ENCODE measurements around the gene TH. TPM values are rescaled to one million over a fixed set of nuclear protein-coding genes. Genes with fewer than 3 reads are reported as not detected.
A peak's percentile ranks its signal among the peaks of the same experiment; 100 is the strongest.

TH gene
- total RNA-seq = not detected in 2 replicates
- not detected for polyA plus RNA-seq (2012)

DNA sequence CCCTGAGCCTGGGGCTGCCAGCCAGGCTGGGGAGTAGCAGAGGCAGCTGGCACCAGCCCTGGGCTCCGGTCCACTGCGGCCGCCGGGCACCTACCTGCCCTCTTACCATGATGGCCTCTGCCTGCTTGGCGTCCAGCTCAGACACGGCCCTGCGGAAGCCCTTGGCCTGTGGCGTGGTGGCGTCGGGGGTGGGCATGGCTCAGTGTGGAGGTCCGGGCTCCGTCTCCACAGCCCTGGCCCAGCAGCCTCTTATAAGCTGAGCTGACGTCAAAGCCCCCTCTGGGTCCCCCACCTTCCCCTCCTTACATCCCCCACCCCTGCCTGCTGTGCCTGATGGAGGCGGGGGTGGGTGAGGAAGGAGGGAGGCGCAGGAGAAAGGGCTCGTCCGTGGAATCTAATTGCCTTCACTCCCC, at the start of gene TH:
TH (minus strand) TSS at position 225 of the 413 bp plus-strand sequence; CDS start at position 196, 29 bp downstream.
- no peak for DNase-seq (ENCODE audit: low read depth)

DNA sequence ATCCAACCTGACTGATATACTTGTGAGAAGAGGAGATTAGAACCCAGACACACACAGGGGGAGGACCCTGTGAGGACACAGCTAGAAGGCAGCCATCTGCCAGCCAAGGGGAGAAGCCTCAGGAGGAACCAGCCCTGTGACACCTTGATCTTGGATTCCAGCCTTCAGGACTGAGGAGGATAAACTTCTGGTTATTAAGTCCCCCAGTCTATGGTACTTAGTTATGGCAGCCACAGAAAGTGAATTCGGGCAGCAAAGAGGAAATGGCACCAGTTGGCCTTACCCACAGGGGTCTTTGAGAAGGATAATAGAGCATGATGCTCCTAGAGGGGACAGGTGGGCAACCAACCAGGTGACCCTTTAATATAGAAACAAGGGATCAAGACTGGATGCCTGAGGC, 49.4 kb upstream of the TH start:
- no peak for DNase-seq (ENCODE audit: low read depth)

GRCh38 chr11:2220173-2220771, 48.7 kb upstream of the TH start:
- no peak for DNase-seq (ENCODE audit: low read depth)

GRCh38 chr11:2219318-2220017, 47.9 kb upstream of the TH start:
- no peak for DNase-seq (ENCODE audit: low read depth)

GRCh38 chr11:2218031-2218633, 46.5 kb upstream of the TH start:
- DNase-seq (ENCODE audit: low read depth) = no peak

DNA sequence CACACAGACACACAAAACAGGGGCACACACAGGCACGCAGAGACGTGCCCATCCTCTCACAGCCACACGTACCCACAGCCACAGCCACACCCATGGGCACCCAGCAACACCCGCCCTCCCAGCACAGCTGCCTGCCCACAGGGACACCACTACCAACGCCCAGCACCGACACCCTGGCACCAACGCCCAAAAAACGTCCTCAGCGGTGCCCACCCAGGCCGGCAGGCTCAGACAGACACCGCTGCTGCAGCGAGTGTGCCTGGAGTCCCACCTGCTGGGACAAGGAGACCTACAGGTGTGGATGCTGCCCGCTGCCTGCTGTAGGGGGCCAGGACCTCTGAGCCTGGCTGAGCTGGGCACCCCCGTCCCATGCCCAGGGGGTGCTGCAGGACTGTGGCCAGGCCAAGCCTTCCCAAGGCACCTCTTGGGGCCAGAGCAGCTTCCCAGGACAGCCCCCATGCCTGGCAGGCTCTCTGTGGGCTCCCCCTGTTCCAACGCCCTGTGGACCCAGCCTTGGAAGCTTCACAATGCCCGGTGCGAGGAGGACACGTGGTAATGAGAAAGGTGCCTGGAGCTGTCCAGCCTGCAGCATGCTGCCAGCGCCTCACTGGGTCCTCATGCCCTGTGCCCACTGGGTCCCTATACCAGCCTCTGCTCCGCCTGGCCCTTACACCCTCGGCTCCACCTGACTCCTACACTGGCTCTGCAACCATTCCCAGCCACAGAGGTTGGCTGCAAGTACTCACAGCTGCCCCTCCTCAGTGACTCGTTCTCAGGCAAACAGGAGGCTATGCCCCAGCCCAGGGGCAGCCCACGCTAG, 45.8 kb upstream of the TH start:
- DNase-seq (ENCODE audit: low read depth) = no peak

DNA sequence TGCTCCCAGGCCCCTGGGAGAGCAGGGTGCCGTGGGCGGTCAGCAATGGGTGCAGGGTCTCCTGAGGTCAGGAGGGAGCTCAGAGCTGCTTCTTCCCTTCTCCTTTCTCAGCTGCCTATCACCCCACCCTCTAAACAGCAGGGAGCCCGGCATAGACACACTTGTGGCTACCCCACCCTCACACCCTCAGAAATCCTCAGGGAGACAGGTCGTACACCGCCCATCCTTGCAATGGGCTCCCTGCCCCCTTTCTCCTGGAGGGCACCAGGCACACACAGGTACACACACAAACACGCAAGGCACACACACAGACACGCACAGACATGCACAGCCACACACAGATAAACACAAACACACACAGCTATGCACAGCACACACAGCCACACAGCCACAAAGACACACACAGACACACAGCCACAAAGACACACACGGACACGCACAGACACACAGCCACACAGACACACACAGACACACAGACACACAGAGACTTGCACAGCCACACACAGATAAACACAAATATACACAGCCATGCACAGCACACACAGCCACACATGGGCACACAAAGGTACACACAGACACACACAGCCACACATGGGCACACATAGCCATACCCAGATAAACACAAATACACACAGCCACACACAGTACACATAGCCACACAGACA, 44.9 kb upstream of the TH start:
- DNase-seq (ENCODE audit: low read depth) = no peak

DNA sequence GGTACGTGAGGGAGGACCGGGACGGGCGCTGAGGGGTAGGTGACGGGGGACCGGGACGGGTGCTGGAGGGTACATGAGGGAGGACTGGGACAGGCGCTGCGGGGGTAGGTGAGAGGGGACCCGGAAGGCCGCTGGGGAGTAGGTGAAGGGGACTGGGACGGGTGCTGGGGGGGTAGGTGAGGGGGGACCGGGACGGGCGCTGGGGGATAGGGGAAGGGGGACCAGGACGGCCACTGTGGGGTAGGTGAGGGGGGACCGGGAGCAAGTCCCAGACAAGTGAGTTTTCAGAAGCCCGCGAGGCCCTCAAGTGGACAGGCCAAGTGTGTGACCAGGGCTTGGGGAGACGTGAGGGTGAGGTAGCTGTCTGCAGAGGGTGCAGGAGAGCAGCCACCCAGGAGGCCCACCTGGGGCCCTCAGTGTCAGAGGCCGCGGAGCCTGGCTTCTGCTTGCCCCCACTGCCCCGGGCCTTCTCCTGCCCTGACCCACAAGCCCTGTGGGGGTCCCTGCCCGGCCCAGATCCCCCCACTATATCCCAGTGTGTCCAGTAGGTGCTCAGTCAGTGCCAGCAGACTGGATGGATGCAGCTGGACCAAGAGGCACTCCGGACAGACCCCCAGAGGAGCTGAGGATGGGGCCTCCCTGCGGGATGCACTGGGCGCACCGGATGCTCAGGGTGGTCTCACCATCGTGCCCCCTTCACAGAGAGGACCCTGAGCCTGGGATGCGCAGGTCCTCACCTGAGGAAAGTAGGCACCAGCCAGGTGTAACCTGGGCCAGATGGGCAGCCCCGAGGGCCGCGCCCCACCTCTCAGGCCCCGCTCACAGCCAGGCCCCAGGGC, 44.2 kb upstream of the TH start:
- no peak for DNase-seq (ENCODE audit: low read depth)

- DNase-seq (ENCODE audit: low read depth) = no peak
These were observed 43.6 kb upstream of the TH start for GRCh38 chr11:2215230-2215560.

DNA sequence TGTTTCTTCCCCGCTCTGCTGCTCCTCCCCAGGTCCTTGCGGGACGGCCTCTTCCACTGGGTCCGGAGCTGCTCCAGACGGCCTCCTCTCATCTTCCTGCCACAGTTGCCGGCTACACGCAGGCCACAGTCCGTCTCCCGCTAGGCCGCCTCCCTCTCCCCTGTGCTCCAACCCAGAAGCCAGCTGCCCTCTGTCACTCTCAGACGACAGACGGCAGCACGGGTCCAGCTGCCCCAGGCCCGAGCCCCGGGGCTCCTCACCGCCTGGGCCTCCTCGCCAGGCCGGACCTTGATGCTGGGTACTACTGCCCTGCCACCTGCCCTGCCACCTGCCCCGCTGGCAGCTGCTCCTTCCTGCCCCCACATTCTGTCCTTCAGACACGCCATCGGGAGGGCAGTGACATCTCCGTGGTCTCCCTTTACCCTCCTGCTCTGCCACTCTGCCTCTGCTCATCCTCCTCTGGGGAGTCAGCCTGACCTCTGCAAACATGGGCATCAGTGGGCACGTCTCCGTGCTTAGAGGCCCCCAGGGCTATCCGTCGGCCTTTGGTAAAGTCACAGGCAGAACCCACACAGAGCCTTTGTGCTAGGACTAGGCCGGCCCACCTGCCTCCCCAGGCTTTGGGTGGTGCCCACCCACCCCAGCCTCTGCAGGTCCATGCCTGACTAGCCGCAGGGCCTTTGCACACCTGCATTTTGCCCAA, 43.1 kb upstream of the TH start:
- peak; percentile 87 for DNase-seq (ENCODE audit: low read depth)

- DNase-seq (ENCODE audit: low read depth) = no peak
These were observed 42.4 kb upstream of the TH start for GRCh38 chr11:2213890-2214526.

DNA sequence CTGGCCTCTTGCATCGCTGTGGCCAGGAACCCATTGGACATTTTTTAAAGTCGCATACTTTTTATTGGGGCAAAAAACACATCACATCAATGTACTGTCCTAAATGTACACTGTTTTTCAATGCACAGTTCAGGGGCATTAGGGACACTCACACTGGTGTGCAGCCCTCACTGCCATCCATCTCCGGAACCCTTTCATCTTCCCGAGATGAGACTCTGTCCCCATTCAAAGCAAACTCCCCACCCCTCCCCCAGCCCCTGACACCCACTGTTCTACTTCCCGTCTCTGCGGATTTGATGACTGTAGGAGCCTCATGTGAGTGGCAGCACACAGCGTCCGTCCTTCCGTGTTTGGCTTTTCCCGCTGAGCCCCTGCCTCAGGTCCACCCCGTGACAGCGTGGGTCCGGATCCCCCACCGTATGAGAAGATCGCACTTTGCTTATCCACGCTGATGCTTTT, 41.8 kb upstream of the TH start:
- no peak for DNase-seq (ENCODE audit: low read depth)

- no peak for DNase-seq (ENCODE audit: low read depth)
These were observed 41.0 kb upstream of the TH start for GRCh38 chr11:2212411-2213251.

DNA sequence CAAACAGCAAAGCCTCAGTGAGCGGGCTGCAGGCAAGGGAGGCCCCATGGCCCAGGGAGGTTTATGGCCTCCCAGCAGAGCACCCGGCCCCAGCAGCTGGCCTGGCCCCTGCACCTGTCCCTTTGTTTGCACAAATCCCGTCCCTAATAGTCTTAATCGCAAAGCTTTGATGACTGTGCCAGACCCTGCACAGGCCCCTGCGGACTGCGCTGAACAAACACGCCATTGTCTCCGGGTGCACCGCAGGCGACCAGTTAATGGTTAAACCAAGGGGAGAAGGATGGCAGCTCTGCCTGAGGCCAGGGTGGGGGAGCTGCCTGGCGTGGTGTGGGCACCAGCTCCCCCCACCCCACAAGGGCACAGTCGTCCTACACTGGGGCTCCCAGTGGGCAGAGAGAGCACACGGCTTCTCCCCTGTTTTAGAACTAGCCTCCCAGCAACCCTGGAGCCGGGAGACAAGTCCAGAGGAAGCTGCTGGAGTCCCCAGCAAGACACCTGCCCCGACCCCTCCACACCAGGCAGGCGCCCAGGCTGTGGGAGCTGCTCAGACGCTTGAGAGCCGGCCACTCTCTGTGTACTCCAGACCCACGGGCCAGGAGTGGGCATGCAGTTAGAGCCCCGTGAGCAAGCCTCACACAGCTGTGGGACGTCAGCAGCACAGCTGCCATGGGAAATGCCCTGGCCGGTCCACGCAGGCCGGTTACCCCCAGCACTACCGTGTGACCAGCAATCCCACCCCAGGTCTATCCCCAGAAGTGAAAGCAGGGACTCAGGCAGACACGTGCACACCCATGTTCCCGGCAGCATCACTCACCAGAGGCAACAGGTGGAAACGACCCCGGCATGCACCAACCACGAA, 39.7 kb upstream of the TH start:
- DNase-seq (ENCODE audit: low read depth) = peak; percentile 58

GRCh38 chr11:2210366-2211112, 38.9 kb upstream of the TH start:
- no peak for DNase-seq (ENCODE audit: low read depth)

DNA sequence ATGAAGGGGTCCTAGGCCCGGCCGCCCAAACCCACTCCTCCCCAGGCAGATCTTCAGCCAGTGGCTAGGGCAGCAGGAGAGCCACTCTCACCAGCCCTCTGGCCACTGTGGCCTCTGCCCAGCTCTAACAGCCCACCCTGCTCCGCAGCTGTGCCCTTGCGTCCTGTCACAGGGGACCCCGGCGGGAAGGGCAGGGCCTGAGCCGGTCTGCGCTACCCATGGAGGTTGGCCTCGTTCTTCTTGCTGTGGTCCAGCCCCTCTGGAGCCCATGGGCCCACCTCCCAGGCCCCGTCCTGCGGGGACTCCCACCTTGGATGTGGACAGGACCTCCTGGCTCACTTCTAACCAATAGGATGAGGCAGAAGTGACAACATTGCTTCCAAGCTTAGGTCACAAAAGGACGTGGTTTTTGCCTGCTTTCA, 38.3 kb upstream of the TH start:
- no peak for DNase-seq (ENCODE audit: low read depth)

DNA sequence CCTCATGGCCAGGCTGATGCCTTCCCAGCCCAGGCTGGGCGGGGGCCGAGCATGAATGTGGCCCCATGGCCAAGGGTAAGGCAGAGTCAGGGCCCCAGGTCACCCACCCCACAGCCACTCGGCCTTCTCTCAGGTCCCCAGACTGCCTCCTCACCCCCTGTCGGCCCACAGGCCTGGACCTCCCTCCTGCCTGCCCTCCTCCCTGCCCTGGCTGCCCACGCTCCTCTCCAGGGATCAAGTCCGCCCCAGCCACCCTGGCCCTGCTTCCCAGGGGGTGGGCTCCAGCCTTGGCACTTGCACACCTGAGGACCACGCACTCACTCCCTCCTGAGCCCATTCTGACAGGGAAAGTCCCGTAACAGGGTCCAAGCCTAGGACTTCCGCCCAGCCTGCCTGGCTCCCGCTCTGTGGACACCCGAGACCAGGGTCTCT, 37.8 kb upstream of the TH start:
- no peak for DNase-seq (ENCODE audit: low read depth)

Data from myocyte (in vitro differentiated cells).